Adrenal gland (tissue), 5 donors: Measurements from ENCODE around the gene SPCS3.

Source experiments
- POLR2A ChIP-seq, 2 donors: fragments of 450-650 bp; IDR thresholded peaks; one replicate each; pipeline ENCODE4 v1.6.1; 2017; ENCODE audit warnings: antibody characterized with exemption in 2 of 2, mild to moderate bottlenecking in 2 of 2, moderate library complexity in 1 of 2
- TF ChIP-seq, protein P1 (sequence below), 6 experiments: fragments of 450-650 bp in 4 of 6; fragments of 200-600 bp in 2 of 6; sonication (generic) in 1 of 6; IDR thresholded peaks; 1 replicate in 5 of 6; 2 replicates in 1 of 6; pipeline versions ENCODE4 v1.5.1 to v1.8.0; 2016 to 2021; ENCODE audit warnings: antibody characterized with exemption in 6 of 6, mild to moderate bottlenecking in 2 of 6, moderate library complexity in 1 of 6
- donor health status: DM: no; HTN: no; CAD: no.

DNA sequence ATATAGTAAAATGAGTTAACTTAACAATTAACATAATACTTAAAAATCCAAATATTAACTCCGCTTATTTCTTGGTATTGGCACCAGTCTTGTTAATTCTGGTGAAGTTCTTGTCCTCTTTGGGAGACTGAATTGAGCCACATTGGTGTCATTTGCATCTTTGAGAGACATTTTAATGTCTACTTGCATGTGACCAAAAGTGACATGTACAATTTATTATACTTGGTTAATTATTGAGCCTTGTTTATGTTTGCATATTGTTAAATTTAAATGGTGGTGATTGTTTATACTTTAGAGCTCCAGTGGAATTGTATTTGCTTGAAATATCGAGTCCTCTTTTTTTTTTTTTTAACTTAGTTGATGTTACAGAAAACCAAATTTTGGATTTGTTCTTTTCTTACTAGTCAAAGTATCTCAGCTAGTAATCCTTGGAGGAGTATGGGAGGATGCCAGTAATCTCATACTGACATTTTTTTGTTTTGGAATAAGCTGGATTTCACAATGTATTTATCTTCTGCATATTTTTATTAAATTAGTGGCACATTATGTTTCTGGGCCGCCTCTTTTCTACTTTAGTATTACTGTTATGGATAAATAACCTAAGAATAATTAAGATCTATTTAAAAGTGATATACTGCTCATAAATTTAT, 3.9 kb downstream of the SPCS3 start:
- TF ChIP-seq, protein P1, sequence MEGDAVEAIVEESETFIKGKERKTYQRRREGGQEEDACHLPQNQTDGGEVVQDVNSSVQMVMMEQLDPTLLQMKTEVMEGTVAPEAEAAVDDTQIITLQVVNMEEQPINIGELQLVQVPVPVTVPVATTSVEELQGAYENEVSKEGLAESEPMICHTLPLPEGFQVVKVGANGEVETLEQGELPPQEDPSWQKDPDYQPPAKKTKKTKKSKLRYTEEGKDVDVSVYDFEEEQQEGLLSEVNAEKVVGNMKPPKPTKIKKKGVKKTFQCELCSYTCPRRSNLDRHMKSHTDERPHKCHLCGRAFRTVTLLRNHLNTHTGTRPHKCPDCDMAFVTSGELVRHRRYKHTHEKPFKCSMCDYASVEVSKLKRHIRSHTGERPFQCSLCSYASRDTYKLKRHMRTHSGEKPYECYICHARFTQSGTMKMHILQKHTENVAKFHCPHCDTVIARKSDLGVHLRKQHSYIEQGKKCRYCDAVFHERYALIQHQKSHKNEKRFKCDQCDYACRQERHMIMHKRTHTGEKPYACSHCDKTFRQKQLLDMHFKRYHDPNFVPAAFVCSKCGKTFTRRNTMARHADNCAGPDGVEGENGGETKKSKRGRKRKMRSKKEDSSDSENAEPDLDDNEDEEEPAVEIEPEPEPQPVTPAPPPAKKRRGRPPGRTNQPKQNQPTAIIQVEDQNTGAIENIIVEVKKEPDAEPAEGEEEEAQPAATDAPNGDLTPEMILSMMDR (IDR thresholded peaks at IDR 0.05), result no peak
- no peak for TF ChIP-seq POLR2A (IDR thresholded peaks at IDR 0.05)
